PC-3 (cell line): ENCODE results near the gene GSG1L. TPM values are rescaled to one million over a fixed set of nuclear protein-coding genes. Genes with fewer than 3 reads are reported as not detected.

Experiments
- ATAC-seq: fragments of 200-7000 bp; cut with Tn5 transposase; 2 replicates; pipeline ENCODE4 v1.9.1; 2020; ENCODE audit warnings: mild to moderate bottlenecking, moderate library complexity
- BruUV-seq: library from RNA; stranded (reverse); fragments of 400-500 nt; replicated peaks from 2 replicates; lab custom pipeline; 2021; lab: Mats Ljungman, UMichigan
- CTCF ChIA-PET: fragments of 300-600 bp; sonication (Branson Sonifier 250); formaldehyde crosslinking; loops from one replicate; lab custom pipeline; 2022; ENCODE audit warnings: antibody characterized with exemption; lab: Charles Lee
- POLR2A ChIA-PET: fragments of 300-600 bp; sonication (Branson Sonifier 250); formaldehyde crosslinking; loops from one replicate; lab custom pipeline; 2022; ENCODE audit warnings: antibody characterized with exemption; ENCODE audit not compliant: unreplicated experiment; lab: Charles Lee
- DNase-seq: peaks from one replicate; pipeline ENCODE4 v3.0.0-alpha.2; 2015
- H2AFZ ChIP-seq: fragments of 300-600 bp; sonication (generic); 2 replicates; pipeline ENCODE4 v1.6.0; 2016; ENCODE audit warnings: antibody characterized with exemption, low read length
- H3F3A ChIP-seq: fragments of 300-600 bp; sonication (generic); one replicate; pipeline ENCODE4 v1.6.0; 2017; ENCODE audit warnings: antibody characterized with exemption, low read length, control low read depth, mild to moderate bottlenecking; ENCODE audit not compliant: unreplicated experiment
- H3K27ac ChIP-seq: fragments of 300-600 bp; sonication (generic); 2 replicates; pipeline ENCODE4 v1.5.1; 2016; ENCODE audit warnings: mild to moderate bottlenecking, low read length
- H3K27me3 ChIP-seq: fragments of 300-600 bp; sonication (generic); 2 replicates; pipeline ENCODE4 v1.6.1; 2016; ENCODE audit warnings: low read length, mixed read lengths
- H3K36me3 ChIP-seq: fragments of 300-600 bp; sonication (generic); 2 replicates; pipeline ENCODE4 v1.6.1; 2016; ENCODE audit warnings: low read depth, mixed run types, low read length, mixed read lengths
- H3K4me1 ChIP-seq: fragments of 300-600 bp; sonication (generic); 2 replicates; pipeline ENCODE4 v1.5.1; 2016; ENCODE audit warnings: low read length; ENCODE audit not compliant: insufficient read depth
- H3K4me2 ChIP-seq: fragments of 300-600 bp; sonication (generic); 2 replicates; pipeline ENCODE4 v1.6.0; 2016; ENCODE audit warnings: low read length
- H3K4me3 ChIP-seq: fragments of 300-600 bp; sonication (generic); 2 replicates; pipeline ENCODE4 v1.5.1; 2016; ENCODE audit warnings: mild to moderate bottlenecking, low read length, mixed read lengths
- H3K79me2 ChIP-seq: fragments of 300-600 bp; sonication (generic); 2 replicates; pipeline ENCODE4 v1.6.1; 2017; ENCODE audit warnings: low read length, mixed read lengths
- H3K9ac ChIP-seq: fragments of 300-600 bp; sonication (generic); 2 replicates; pipeline ENCODE4 v1.6.0; 2016; ENCODE audit warnings: mild to moderate bottlenecking, low read length
- H3K9me2 ChIP-seq: fragments of 300-600 bp; sonication (generic); replicated peaks from 2 replicates; pipeline ENCODE4 v1.6.1; 2016; ENCODE audit warnings: mixed run types, low read length, mixed read lengths
- H3K9me3 ChIP-seq: fragments of 300-600 bp; sonication (generic); 2 replicates; pipeline ENCODE4 v1.6.1; 2016; ENCODE audit warnings: low read length, mixed read lengths
- H4K20me1 ChIP-seq: fragments of 300-600 bp; sonication (generic); 2 replicates; pipeline ENCODE4 v1.6.1; 2016; ENCODE audit warnings: low read length, mixed read lengths
- CTCF ChIP-seq: fragments of 300-600 bp; sonication (generic); conservative IDR thresholded peaks from 2 replicates; pipeline ENCODE4 v1.5.1; 2017; ENCODE audit warnings: antibody characterized with exemption, low read depth, mild to moderate bottlenecking, low read length
- EZH2 ChIP-seq: fragments of 300-600 bp; sonication (generic); IDR thresholded peaks from one replicate; pipeline ENCODE4 v1.6.1; 2017; ENCODE audit warnings: antibody characterized with exemption, mild to moderate bottlenecking, low read length; ENCODE audit not compliant: unreplicated experiment
- EZH2phosphoT487 ChIP-seq: fragments of 300-600 bp; sonication (generic); IDR thresholded peaks from 2 replicates; pipeline ENCODE4 v1.6.1; 2018; ENCODE audit warnings: mild to moderate bottlenecking, antibody characterized with exemption, low read length, borderline replicate concordance
- intact Hi-C: fragments of 100-400 bp; cut with micrococcal nuclease; formaldehyde crosslinking; loops from 2 replicates; pipeline ENCODE4 v1.9.0; 2023
- total RNA-seq: library from RNA; depleted of rRNA; stranded (reverse); fragments of >200 nt; gene quantifications from 2 replicates; pipeline ENCODE4 v1.2.3, GENCODE V29; 2014

GSG1L gene
- total RNA-seq, 1 experiment from 2014 or later: not detected

GRCh38 chr16:28107232-28107631, 43.7 kb upstream of the GSG1L start:
- POLR2A ChIA-PET: no interaction called here
- DNase-seq: no peak
- Histone ChIP-seq H3K36me3 (peaks cover 63% of the 10 kb centered on the region), H3K4me2 (no peak overlapping the region), H3K4me3 (no peak overlapping the region), H3K9me2 (no peaks in the 10 kb centered on the region), H3K9ac (no peak overlapping the region), H3K79me2 (no peaks in the 10 kb centered on the region), H3K27ac (no peak overlapping the region), H3K27me3 (no peaks in the 10 kb centered on the region), H3K9me3 (no peaks in the 10 kb centered on the region), H4K20me1 (no peaks in the 10 kb centered on the region), H3F3A (no peaks in the 10 kb centered on the region), H2AFZ (no peak overlapping the region), H3K4me1 (no peaks in the 10 kb centered on the region)
- no TSS peak for BruUV-seq
- CTCF ChIA-PET: no interaction called here
- TF ChIP-seq EZH2 (no peak), CTCF (no peak), EZH2phosphoT487 (no peak)
- no peak for ATAC-seq
- intact Hi-C loops: no loop called here

- CTCF ChIA-PET: no interaction called here
- Histone ChIP-seq H3K27ac (no peak overlapping the region), H3K27me3 (no peaks in the 10 kb centered on the region), H3K9me2 (no peaks in the 10 kb centered on the region), H2AFZ (no peak overlapping the region), H3K4me1 (no peaks in the 10 kb centered on the region), H3K36me3 (peaks cover 65% of the 10 kb centered on the region), H3K79me2 (no peaks in the 10 kb centered on the region), H3F3A (no peaks in the 10 kb centered on the region), H3K4me2 (no peak overlapping the region), H3K9ac (no peak overlapping the region), H3K4me3 (no peak overlapping the region), H4K20me1 (no peaks in the 10 kb centered on the region), H3K9me3 (no peaks in the 10 kb centered on the region)
- POLR2A ChIA-PET: no interaction called here
- intact Hi-C loops: no loop called here
- TF ChIP-seq CTCF (no peak), EZH2phosphoT487 (no peak), EZH2 (no peak)
- DNase-seq: peak; percentile 6
- BruUV-seq: no TSS peak
- peak; percentile 18; the same call in 1 of the 2 replicates for ATAC-seq
These were observed 43.1 kb upstream of the GSG1L start for GRCh38 chr16:28106467-28107215.

GRCh38 chr16:28105954-28106353, 42.4 kb upstream of the GSG1L start:
- ATAC-seq (no peak), DNase-seq (no peak)
- no peaks in the 10 kb centered on the region for H3K4me1 ChIP-seq
- H3K27me3 ChIP-seq: no peaks in the 10 kb centered on the region
- ChIA-PET CTCF (no interaction called here), POLR2A (no interaction called here)
- no peak overlapping the region for H3K9ac ChIP-seq
- no peak overlapping the region for H3K27ac ChIP-seq
- intact Hi-C loops: no loop called here
- H3K9me3 ChIP-seq: no peaks in the 10 kb centered on the region
- no peak overlapping the region for H3K4me2 ChIP-seq
- H3K9me2 ChIP-seq: no peaks in the 10 kb centered on the region
- BruUV-seq: no TSS peak
- peaks cover 69% of the 10 kb centered on the region for H3K36me3 ChIP-seq
- H2AFZ ChIP-seq: no peak overlapping the region
- H4K20me1 ChIP-seq: no peaks in the 10 kb centered on the region
- H3K4me3 ChIP-seq: no peak overlapping the region
- no peaks in the 10 kb centered on the region for H3F3A ChIP-seq
- TF ChIP-seq EZH2 (no peak), CTCF (no peak), EZH2phosphoT487 (no peak)
- H3K79me2 ChIP-seq: no peaks in the 10 kb centered on the region
